ENCODE measurements around the gene KAT6B. TPM values are rescaled to one million over a fixed set of nuclear protein-coding genes. Genes with fewer than 3 reads are reported as not detected.
A peak's percentile ranks its signal among the peaks of the same experiment; 100 is the strongest.

The KAT6B gene
- total RNA-seq, 1 experiment from 2014 or later: 21.8 TPM

DNA sequence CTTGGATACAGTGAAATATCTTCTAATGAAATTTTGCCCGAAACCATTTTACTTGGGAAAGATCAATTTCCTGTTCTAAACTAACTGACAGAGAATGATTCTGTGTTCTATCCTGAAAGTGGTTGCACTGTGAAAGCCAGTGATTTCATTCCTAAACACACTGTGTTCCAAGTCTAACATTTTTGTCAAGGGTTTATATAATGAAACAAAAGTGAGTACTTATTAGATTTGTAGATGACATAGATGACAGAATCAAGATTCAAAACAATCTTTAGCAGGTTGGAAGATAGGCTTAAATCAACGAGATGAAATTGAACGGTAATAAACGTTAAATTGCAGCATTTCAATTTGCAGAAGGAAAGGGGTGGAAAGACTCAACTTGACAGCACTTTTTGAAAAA, 13.3 kb downstream of the KAT6B start:
- CTCF ChIA-PET: no interaction called here
- intact Hi-C loops (cut with micrococcal nuclease; ENCODE audit: unreplicated experiment): no loop called here
- H3K36me3 ChIP-seq (ENCODE audit: insufficient read depth, low read length, poor library complexity, severe bottlenecking): peaks cover 7% of the 10 kb centered on the region
- no peak overlapping the region for H3K4me3 ChIP-seq (ENCODE audit: low read depth, low read length, poor library complexity, severe bottlenecking)
- POLR2A ChIA-PET (ENCODE audit: low non-redundant PET): no interaction called here
- TF ChIP-seq EZH2 (IDR thresholded peaks at IDR 0.05; ENCODE audit: borderline replicate concordance, low read depth, low read length, poor library complexity, severe bottlenecking): no peak
- TF ChIP-seq, protein P1, sequence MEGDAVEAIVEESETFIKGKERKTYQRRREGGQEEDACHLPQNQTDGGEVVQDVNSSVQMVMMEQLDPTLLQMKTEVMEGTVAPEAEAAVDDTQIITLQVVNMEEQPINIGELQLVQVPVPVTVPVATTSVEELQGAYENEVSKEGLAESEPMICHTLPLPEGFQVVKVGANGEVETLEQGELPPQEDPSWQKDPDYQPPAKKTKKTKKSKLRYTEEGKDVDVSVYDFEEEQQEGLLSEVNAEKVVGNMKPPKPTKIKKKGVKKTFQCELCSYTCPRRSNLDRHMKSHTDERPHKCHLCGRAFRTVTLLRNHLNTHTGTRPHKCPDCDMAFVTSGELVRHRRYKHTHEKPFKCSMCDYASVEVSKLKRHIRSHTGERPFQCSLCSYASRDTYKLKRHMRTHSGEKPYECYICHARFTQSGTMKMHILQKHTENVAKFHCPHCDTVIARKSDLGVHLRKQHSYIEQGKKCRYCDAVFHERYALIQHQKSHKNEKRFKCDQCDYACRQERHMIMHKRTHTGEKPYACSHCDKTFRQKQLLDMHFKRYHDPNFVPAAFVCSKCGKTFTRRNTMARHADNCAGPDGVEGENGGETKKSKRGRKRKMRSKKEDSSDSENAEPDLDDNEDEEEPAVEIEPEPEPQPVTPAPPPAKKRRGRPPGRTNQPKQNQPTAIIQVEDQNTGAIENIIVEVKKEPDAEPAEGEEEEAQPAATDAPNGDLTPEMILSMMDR (conservative IDR thresholded peaks at IDR 0.05; ENCODE audit: low read depth, low read length): no peak
- H3K27me3 ChIP-seq (replicated peaks; ENCODE audit: insufficient read depth, low read depth, low read length, poor library complexity): no peaks in the 10 kb centered on the region
- H3K4me1 ChIP-seq (ENCODE audit: insufficient read depth, low read length, poor library complexity, severe bottlenecking): peaks cover 40% of the 10 kb centered on the region
- H3K27ac ChIP-seq (ENCODE audit: low read depth, low read length, poor library complexity, severe bottlenecking): peak overlapping the region; percentile 45
- no TSS peak for BruUV-seq (replicated peaks)
- no peaks in the 10 kb centered on the region for H3K9me3 ChIP-seq (ENCODE audit: low read depth, low read length, poor library complexity, severe bottlenecking)
- no peak for DNase-seq (ENCODE audit: low spot score)

DNA sequence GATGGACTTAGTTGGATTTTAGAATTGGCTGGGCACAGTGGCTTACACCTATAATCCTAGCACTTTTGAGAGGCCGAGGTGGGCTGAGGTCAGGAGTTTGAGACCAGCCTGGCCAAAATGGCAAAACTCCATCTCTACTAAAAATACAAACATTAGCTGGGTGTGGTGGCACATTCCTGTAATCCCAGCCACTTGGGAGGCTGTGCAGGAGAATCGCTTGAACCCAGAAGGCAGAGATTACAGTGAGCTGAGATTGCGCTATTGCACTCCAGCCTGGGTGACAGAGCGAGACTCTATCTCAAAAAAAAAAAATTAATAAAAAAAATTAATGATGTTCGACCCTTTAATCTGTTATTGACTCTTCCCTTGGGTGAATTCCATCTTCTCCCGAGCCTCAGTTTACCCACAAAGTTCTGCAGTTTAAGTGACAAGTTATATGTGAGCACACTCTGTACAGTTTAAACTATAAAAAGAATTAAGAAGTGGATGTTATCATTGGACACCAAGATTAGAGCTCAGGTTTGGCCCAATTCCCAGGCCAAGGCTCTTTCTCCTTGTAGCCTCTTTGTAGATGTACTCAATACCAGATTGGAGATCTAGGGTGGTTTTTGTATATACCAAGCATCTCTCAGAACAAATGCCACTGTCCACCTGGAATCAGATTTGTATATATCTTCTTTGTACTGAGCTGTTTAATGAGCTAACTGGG, 15.0 kb downstream of the KAT6B start:
- no TSS peak for BruUV-seq (replicated peaks)
- Histone ChIP-seq H3K9me3 (ENCODE audit: low read depth, low read length, poor library complexity, severe bottlenecking) (no peaks in the 10 kb centered on the region), H3K4me3 (ENCODE audit: low read depth, low read length, poor library complexity, severe bottlenecking) (no peak overlapping the region), H3K27me3 (replicated peaks; ENCODE audit: insufficient read depth, low read depth, low read length, poor library complexity) (no peaks in the 10 kb centered on the region), H3K27ac (ENCODE audit: low read depth, low read length, poor library complexity, severe bottlenecking) (no peak overlapping the region), H3K36me3 (ENCODE audit: insufficient read depth, low read length, poor library complexity, severe bottlenecking) (peaks cover 7% of the 10 kb centered on the region), H3K4me1 (ENCODE audit: insufficient read depth, low read length, poor library complexity, severe bottlenecking) (peaks cover 32% of the 10 kb centered on the region)
- DNase-seq (ENCODE audit: low spot score): no peak
- intact Hi-C loops (cut with micrococcal nuclease; ENCODE audit: unreplicated experiment): no loop called here
- TF ChIP-seq EZH2 (IDR thresholded peaks at IDR 0.05; ENCODE audit: borderline replicate concordance, low read depth, low read length, poor library complexity, severe bottlenecking): no peak
- TF ChIP-seq, protein P1 (conservative IDR thresholded peaks at IDR 0.05; ENCODE audit: low read depth, low read length): no peak
- POLR2A ChIA-PET (ENCODE audit: low non-redundant PET): no interaction called here
- CTCF ChIA-PET: no interaction called here

DNA sequence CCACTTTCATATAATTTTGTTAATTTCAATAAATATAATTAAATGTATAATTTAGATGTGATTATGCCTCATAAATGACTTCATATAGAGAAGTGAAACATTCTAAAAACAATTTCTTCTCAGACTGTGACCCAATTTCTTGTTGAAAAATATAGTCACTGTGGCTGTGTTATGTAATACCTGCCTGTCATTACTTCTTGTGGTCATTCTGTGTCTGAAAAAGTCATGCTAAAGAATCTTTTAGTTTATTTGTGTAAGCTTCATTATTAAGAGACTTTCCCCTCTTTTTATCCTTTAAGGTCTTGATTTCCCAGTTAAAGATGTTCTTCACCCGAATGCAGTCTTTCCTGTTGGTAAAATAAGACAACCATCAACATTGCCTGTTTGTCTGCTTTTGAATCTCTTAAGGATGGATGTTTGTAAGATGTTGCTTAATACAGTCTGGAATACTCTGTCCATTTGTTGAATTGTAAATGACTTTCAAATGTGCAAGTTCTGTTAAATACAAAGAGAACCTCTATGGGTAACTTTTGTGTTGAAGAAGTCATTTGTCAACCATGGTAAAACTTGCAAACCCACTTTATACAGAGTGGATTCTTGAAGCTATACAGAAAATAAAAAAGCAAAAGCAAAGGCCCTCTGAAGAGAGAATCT, 16.0 kb downstream of the KAT6B start:
- H3K27ac ChIP-seq (ENCODE audit: low read depth, low read length, poor library complexity, severe bottlenecking): no peak overlapping the region
- TF ChIP-seq, protein P1 (conservative IDR thresholded peaks at IDR 0.05; ENCODE audit: low read depth, low read length): no peak
- no peak for TF ChIP-seq EZH2 (IDR thresholded peaks at IDR 0.05; ENCODE audit: borderline replicate concordance, low read depth, low read length, poor library complexity, severe bottlenecking)
- no TSS peak for BruUV-seq (replicated peaks)
- DNase-seq (ENCODE audit: low spot score): no peak
- no peak overlapping the region for H3K4me3 ChIP-seq (ENCODE audit: low read depth, low read length, poor library complexity, severe bottlenecking)
- ChIA-PET POLR2A (ENCODE audit: low non-redundant PET) (no interaction called here), CTCF (no interaction called here)
- H3K4me1 ChIP-seq (ENCODE audit: insufficient read depth, low read length, poor library complexity, severe bottlenecking): peaks cover 22% of the 10 kb centered on the region
- no peaks in the 10 kb centered on the region for H3K27me3 ChIP-seq (replicated peaks; ENCODE audit: insufficient read depth, low read depth, low read length, poor library complexity)
- no peaks in the 10 kb centered on the region for H3K9me3 ChIP-seq (ENCODE audit: low read depth, low read length, poor library complexity, severe bottlenecking)
- intact Hi-C loops (cut with micrococcal nuclease; ENCODE audit: unreplicated experiment): no loop called here
- H3K36me3 ChIP-seq (ENCODE audit: insufficient read depth, low read length, poor library complexity, severe bottlenecking): peaks cover 7% of the 10 kb centered on the region

Measured in A673 (cell line).